A549 (cell line): ENCODE data around the gene DUSP10.

Experiments
- CEBPB ChIP-seq, 2 experiments: fragments of >200 bp in 1 of 2; sonication (Bioruptor Twin) in 1 of 2; formaldehyde crosslinking in 1 of 2; IDR thresholded peaks; 2 replicates each; pipeline ENCODE4 v1.6.1; 2012 to 2016
- CTCF ChIP-seq: fragments of >200 bp; sonication (Bioruptor Twin); formaldehyde crosslinking; IDR thresholded peaks from 3 replicates; pipeline ENCODE4 v1.5.1; 2016
- EHMT2 ChIP-seq: fragments of 200-600 bp; sonication (generic); IDR thresholded peaks from 2 replicates; pipeline ENCODE4 v1.6.1; 2016; ENCODE audit warnings: antibody characterized with exemption, low read depth, mild to moderate bottlenecking, moderate library complexity
- MYC ChIP-seq: IDR thresholded peaks from 2 replicates; pipeline ENCODE4 v1.6.1; 2012; ENCODE audit warnings: mild to moderate bottlenecking, inconsistent platforms, low read length, improper control_type of control experiment, borderline replicate concordance
- POLR2A ChIP-seq: IDR thresholded peaks from 2 replicates; pipeline ENCODE4 v1.6.1; 2012; ENCODE audit warnings: mild to moderate bottlenecking, low read length
- RAD21 ChIP-seq, 2 experiments: fragments of >200 bp in 1 of 2; sonication (Bioruptor Twin) in 1 of 2; formaldehyde crosslinking in 1 of 2; IDR thresholded peaks in 1 of 2; conservative IDR thresholded peaks in 1 of 2; 2 replicates in 1 of 2; 3 replicates in 1 of 2; pipeline ENCODE4 v1.6.1; 2012 to 2018; ENCODE audit warnings: inconsistent platforms in 1 of 2
- RFX5 ChIP-seq: fragments of 450-650 bp; IDR thresholded peaks from 2 replicates; pipeline ENCODE4 v1.7.1; 2014; ENCODE audit warnings: antibody characterized with exemption, mild to moderate bottlenecking, moderate library complexity
- SREBF2 ChIP-seq: fragments of 450-650 bp; IDR thresholded peaks from 2 replicates; pipeline ENCODE4 v1.6.1; 2014; ENCODE audit warnings: mild to moderate bottlenecking, moderate library complexity
- TP53 ChIP-seq: fragments of 250-450 bp; sonication (Bioruptor Pico); IDR thresholded peaks from 2 replicates; pipeline ENCODE4 v1.5.0; 2021; ENCODE audit warnings: mild to moderate bottlenecking, moderate library complexity
- TF ChIP-seq, protein P1 (sequence below): fragments of 200-600 bp; sonication (generic); IDR thresholded peaks from 2 replicates; pipeline ENCODE4 v1.6.1; 2016; ENCODE audit warnings: antibody characterized with exemption, mild to moderate bottlenecking, moderate library complexity

DNA sequence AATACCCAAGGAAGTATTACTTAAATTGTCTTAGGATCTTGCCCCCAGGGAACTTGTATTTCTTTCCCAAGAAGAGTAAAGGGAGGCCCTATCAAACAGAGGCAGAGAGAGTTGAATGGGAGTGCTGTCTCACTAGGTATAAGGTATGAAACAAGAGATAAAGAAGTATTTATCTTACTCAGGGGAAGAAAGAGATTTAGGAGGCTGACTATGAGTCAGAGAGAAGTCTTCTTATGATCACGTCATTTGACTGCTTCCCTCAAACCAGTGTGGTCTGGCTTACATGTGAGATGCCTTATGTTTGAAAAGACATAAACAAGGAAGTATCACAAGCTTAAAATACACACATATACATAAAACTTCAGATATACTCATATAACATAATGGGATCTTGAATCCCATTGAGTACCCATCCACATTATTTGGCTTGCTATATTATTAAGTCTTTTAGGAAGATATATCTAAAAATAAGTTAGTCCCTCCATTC is 29.6 kb downstream of the DUSP10 start:
- TF ChIP-seq CTCF (no peak), RFX5 (no peak), CEBPB (IDR thresholded peaks at IDR 0.05) (no peak), RAD21 (conservative IDR thresholded peaks at IDR 0.05 in 1 of 2, IDR thresholded peaks at IDR 0.05 in 1 of 2) (peak in 1 of 2 experiments; percentile 8; a peak in 1 of 5 replicates), TP53 (CRISPR knock-in tag) (no peak), EHMT2 (no peak), MYC (no peak), POLR2A (no peak), SREBF2 (no peak)
- TF ChIP-seq, protein P1, sequence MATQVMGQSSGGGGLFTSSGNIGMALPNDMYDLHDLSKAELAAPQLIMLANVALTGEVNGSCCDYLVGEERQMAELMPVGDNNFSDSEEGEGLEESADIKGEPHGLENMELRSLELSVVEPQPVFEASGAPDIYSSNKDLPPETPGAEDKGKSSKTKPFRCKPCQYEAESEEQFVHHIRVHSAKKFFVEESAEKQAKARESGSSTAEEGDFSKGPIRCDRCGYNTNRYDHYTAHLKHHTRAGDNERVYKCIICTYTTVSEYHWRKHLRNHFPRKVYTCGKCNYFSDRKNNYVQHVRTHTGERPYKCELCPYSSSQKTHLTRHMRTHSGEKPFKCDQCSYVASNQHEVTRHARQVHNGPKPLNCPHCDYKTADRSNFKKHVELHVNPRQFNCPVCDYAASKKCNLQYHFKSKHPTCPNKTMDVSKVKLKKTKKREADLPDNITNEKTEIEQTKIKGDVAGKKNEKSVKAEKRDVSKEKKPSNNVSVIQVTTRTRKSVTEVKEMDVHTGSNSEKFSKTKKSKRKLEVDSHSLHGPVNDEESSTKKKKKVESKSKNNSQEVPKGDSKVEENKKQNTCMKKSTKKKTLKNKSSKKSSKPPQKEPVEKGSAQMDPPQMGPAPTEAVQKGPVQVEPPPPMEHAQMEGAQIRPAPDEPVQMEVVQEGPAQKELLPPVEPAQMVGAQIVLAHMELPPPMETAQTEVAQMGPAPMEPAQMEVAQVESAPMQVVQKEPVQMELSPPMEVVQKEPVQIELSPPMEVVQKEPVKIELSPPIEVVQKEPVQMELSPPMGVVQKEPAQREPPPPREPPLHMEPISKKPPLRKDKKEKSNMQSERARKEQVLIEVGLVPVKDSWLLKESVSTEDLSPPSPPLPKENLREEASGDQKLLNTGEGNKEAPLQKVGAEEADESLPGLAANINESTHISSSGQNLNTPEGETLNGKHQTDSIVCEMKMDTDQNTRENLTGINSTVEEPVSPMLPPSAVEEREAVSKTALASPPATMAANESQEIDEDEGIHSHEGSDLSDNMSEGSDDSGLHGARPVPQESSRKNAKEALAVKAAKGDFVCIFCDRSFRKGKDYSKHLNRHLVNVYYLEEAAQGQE, result no peak
